ENCODE results near the gene MAD2L2.

Gene MAD2L2

GRCh38 chr1:11629184-11630016, 51.5 kb downstream of the MAD2L2 start:
- DNase-seq (ENCODE audit: low read depth): no peak

- no peak for DNase-seq (ENCODE audit: low read depth)
These were observed 52.2 kb downstream of the MAD2L2 start for GRCh38 chr1:11628767-11629166.

DNA sequence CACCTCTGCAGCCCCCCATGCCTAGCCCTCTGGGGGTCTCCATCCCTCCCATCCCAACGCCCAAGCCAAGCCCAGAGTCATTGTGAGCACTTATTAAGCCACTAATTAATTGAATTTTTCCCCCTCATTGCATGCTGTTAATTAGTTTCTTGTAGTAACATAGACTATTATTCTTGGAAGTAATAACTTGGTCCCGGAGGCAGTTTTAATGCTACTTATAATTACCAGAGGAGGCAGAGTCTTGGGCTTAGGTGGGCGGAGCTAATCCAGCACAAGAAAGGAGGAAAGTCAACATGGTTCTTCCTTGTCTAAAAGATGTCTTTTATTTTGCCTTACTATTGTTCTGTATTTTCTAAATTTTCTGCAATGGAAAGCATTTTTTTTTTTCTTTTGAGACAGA, 54.4 kb downstream of the MAD2L2 start:
- no peak for DNase-seq (ENCODE audit: low read depth)
